Measurements from ENCODE around the gene FERMT1. TPM values are rescaled to one million over a fixed set of nuclear protein-coding genes. Genes with fewer than 3 reads are reported as not detected.

Gene FERMT1
- total and polyA plus RNA-seq, 2 of the 13 experiments (the other 11 are each of a cell fraction or from before 2014, with no cell fraction given) = 15.8 to 29.5 TPM

GRCh38 chr20:6101346-6101745, 21.5 kb downstream of the FERMT1 start (continued):
- no peak for TF ChIP-seq HNRNPLL (IDR thresholded peaks at IDR 0.05; ENCODE audit: low read depth, low read length, poor library complexity, severe bottlenecking)
- no peak for TF ChIP-seq U2AF1 (optimal IDR thresholded peaks at IDR 0.05; ENCODE audit: low read depth, low read length)
- TF ChIP-seq ZBTB21 (CRISPR knock-in tag; IDR thresholded peaks at IDR 0.05) = no peak
- TF ChIP-seq ZIK1 (CRISPR knock-in tag; IDR thresholded peaks at IDR 0.05; ENCODE audit: borderline replicate concordance, low read depth) = no peak

- intact Hi-C loops (cut with micrococcal nuclease; ENCODE audit: unreplicated experiment) = no loop called here
- BruUV-seq (replicated peaks) = no TSS peak
- ChIA-PET POLR2A (no interaction called here), CTCF (ENCODE audit: low intra/inter-chr PET ratio, low total read pairs) (no interaction called here)
- FAIRE-seq (no peak), ATAC-seq (no peak), DNase-seq (ENCODE audit: low spot score) (no peak)
- Histone ChIP-seq H3K9ac (ENCODE audit: insufficient read depth, low read depth, low read length) (no peak overlapping the region), H3K27me3 (ENCODE audit: control insufficient read depth in 1 of 2, insufficient read depth in 2 of 2, low read length in 2 of 2) (no peaks in the 10 kb centered on the region), H3K36me3 (replicated peaks in 1 of 2; ENCODE audit: control insufficient read depth in 1 of 2, insufficient read depth in 2 of 2, low read length in 2 of 2) (peaks cover 13 to 59% of the 10 kb centered on the region in 2 experiments), H3K4me3 (replicated peaks in 1 of 3; ENCODE audit: insufficient read depth in 1 of 3, low read depth in 2 of 3, low read length in 3 of 3) (no peak overlapping the region), H3K79me2 (ENCODE audit: insufficient read depth, low read length) (no peaks in the 10 kb centered on the region), H3K4me2 (ENCODE audit: low read depth, low read length) (no peak overlapping the region), H3K4me1 (ENCODE audit: insufficient read depth, low read length) (peaks cover 14% of the 10 kb centered on the region), H3K9me3 (ENCODE audit: low read length) (no peaks in the 10 kb centered on the region), H2AFZ (ENCODE audit: low read length) (no peak overlapping the region), H3K27ac (ENCODE audit: extremely low read length, insufficient read depth, low read length) (no peak overlapping the region), H4K20me1 (ENCODE audit: insufficient read depth, low read length) (no peaks in the 10 kb centered on the region)
- WGBS (ENCODE audit: low lambda C conversion rate) = 100% methylated on average over 2 of the region's 2 CpGs
- in situ Hi-C loops (cut with HindIII; ENCODE audit: extremely low pct_ligation_motif_present, low pct_unique_long_range_greater_than_20kb) = no loop called here
- TF ChIP-seq NCOA2 (CRISPR knock-in tag; IDR thresholded peaks at IDR 0.05) = no peak
- TF ChIP-seq ERF (CRISPR knock-in tag; IDR thresholded peaks at IDR 0.05) = no peak
- TF ChIP-seq ZBED4 (CRISPR knock-in tag; IDR thresholded peaks at IDR 0.05; ENCODE audit: borderline replicate concordance) = no peak
- TF ChIP-seq MAF1 (CRISPR knock-in tag; IDR thresholded peaks at IDR 0.05; ENCODE audit: borderline replicate concordance) = no peak
- no peak for TF ChIP-seq E2F2 (CRISPR knock-in tag; IDR thresholded peaks at IDR 0.05; ENCODE audit: borderline replicate concordance)
- TF ChIP-seq ZNF34 (CRISPR knock-in tag; IDR thresholded peaks at IDR 0.05; ENCODE audit: borderline replicate concordance) = no peak
- no peak for TF ChIP-seq MATR3 (CRISPR knock-in tag; IDR thresholded peaks at IDR 0.05)
- TF ChIP-seq REPIN1 (CRISPR knock-in tag; IDR thresholded peaks at IDR 0.05; ENCODE audit: borderline replicate concordance, low read depth) = no peak
- TF ChIP-seq ZBTB46 (CRISPR knock-in tag; IDR thresholded peaks at IDR 0.05; ENCODE audit: borderline replicate concordance) = no peak
- TF ChIP-seq GPBP1L1 (CRISPR knock-in tag; IDR thresholded peaks at IDR 0.05) = no peak
- TF ChIP-seq ZNF615 (CRISPR knock-in tag; IDR thresholded peaks at IDR 0.05; ENCODE audit: borderline replicate concordance) = no peak
- TF ChIP-seq PRPF4 (IDR thresholded peaks at IDR 0.05; ENCODE audit: low read depth, low read length, poor library complexity, severe bottlenecking) = no peak
These were observed 22.6 kb downstream of the FERMT1 start for GRCh38 chr20:6100246-6100645.
